Esophagus squamous epithelium (tissue), 4 donors: ENCODE data around the gene FSHR.

Experiments used
- POLR2A ChIP-seq, 4 donors: fragments of 450-650 bp; IDR thresholded peaks; one replicate each; pipeline ENCODE4 v1.6.1; 2017; ENCODE audit warnings: antibody characterized with exemption in 4 of 4, mild to moderate bottlenecking in 4 of 4, moderate library complexity in 3 of 4
- TF ChIP-seq, protein P1 (sequence below), 6 experiments: fragments of 450-650 bp in 4 of 6; fragments of 200-600 bp in 2 of 6; sonication (generic) in 2 of 6; IDR thresholded peaks; one replicate each; pipeline ENCODE4 v1.5.1; 2016 to 2019; ENCODE audit warnings: antibody characterized with exemption in 6 of 6, mild to moderate bottlenecking in 4 of 6, moderate library complexity in 4 of 6

DNA sequence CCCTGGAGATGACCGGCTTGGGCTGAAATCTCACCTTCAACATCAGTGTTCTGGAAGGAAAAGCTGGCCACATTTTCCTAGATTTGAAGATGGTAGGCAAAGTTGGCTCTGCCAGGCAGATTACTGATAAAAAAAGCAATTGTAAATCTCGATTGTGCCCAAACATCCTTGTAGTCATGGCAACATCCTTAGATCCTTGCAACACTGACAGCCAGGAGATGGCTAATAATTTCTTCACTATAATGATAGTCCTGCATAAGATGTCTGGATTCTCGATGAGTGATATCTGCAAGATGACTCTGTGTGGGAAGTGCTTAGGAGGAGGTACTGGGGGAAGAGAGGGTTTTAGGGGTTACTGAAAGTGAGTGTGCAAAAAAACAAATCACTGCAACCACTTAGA lies 149.1 kb downstream of the FSHR start:
- TF ChIP-seq, protein P1, sequence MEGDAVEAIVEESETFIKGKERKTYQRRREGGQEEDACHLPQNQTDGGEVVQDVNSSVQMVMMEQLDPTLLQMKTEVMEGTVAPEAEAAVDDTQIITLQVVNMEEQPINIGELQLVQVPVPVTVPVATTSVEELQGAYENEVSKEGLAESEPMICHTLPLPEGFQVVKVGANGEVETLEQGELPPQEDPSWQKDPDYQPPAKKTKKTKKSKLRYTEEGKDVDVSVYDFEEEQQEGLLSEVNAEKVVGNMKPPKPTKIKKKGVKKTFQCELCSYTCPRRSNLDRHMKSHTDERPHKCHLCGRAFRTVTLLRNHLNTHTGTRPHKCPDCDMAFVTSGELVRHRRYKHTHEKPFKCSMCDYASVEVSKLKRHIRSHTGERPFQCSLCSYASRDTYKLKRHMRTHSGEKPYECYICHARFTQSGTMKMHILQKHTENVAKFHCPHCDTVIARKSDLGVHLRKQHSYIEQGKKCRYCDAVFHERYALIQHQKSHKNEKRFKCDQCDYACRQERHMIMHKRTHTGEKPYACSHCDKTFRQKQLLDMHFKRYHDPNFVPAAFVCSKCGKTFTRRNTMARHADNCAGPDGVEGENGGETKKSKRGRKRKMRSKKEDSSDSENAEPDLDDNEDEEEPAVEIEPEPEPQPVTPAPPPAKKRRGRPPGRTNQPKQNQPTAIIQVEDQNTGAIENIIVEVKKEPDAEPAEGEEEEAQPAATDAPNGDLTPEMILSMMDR (IDR thresholded peaks at IDR 0.05), result no peak
- TF ChIP-seq POLR2A (IDR thresholded peaks at IDR 0.05), result no peak
